SJCRH30 (cell line): ENCODE data around the gene MRPL55. TPM values are rescaled to one million over a fixed set of nuclear protein-coding genes. Genes with fewer than 3 reads are reported as not detected.
A peak's percentile ranks its signal among the peaks of the same experiment; 100 is the strongest.

Source experiments
- DNase-seq, 2 experiments: peaks; one replicate each; pipeline ENCODE4 v3.0.0-alpha.2; 2015 to 2020
- H3K27ac ChIP-seq: fragments of 250-450 bp; sonication (Bioruptor Pico); 2 replicates; pipeline ENCODE4 v1.5.1; 2020; ENCODE audit warnings: mild to moderate bottlenecking, moderate library complexity
- H3K27me3 ChIP-seq: fragments of 250-450 bp; sonication (Bioruptor Pico); 2 replicates; pipeline ENCODE4 v1.5.1; 2020; ENCODE audit warnings: mild to moderate bottlenecking, moderate library complexity
- H3K36me3 ChIP-seq: fragments of 250-450 bp; sonication (Bioruptor Pico); 2 replicates; pipeline ENCODE4 v1.5.1; 2020; ENCODE audit warnings: mild to moderate bottlenecking, moderate library complexity
- H3K4me1 ChIP-seq: fragments of 250-450 bp; sonication (Bioruptor Pico); 2 replicates; pipeline ENCODE4 v1.5.1; 2020; ENCODE audit warnings: mild to moderate bottlenecking, moderate library complexity
- H3K4me3 ChIP-seq: fragments of 250-450 bp; sonication (Bioruptor Pico); 2 replicates; pipeline ENCODE4 v1.5.1; 2020; ENCODE audit warnings: mild to moderate bottlenecking, moderate library complexity
- H3K9me3 ChIP-seq: fragments of 250-450 bp; sonication (Bioruptor Pico); replicated peaks from 2 replicates; pipeline ENCODE4 v1.5.1; 2020; ENCODE audit warnings: mild to moderate bottlenecking, moderate library complexity
- total RNA-seq: library from RNA; depleted of rRNA; stranded (reverse); fragments of >200 nt; shearing (Covaris generic); gene quantifications from 2 replicates; pipeline ENCODE4 v1.2.3, GENCODE V29; 2014

Gene MRPL55
- total RNA-seq, 1 experiment from 2014 or later: 48.5 TPM

GRCh38 chr1:228082918-228083870 is 25.9 kb downstream of the MRPL55 start:
- peaks cover 17% of the 10 kb centered on the region; the same call in 1 of the 2 replicates for H3K4me1 ChIP-seq
- H3K4me3 ChIP-seq: peak overlapping the region; percentile 80
- H3K27me3 ChIP-seq: no peaks in the 10 kb centered on the region
- peaks cover 28% of the 10 kb centered on the region for H3K36me3 ChIP-seq
- no peaks in the 10 kb centered on the region for H3K9me3 ChIP-seq
- H3K27ac ChIP-seq: peak overlapping the region; percentile 83
- peak; percentile 42 to 46 for DNase-seq

GRCh38 chr1:228082214-228082917 is 26.7 kb downstream of the MRPL55 start, which contains the start of gene ARF1:
TSS of gene ARF1 (plus strand) at chr1:228082708. CDS start at chr1:228097115, 14,407 bp downstream.
- Histone ChIP-seq H3K4me1 (peaks cover 17% of the 10 kb centered on the region; the same call in 1 of the 2 replicates), H3K27ac (peak within 1 kb of the TSS; percentile 83), H3K36me3 (peaks cover 21% of the 10 kb centered on the region), H3K27me3 (no peaks in the 10 kb centered on the region), H3K9me3 (no peaks in the 10 kb centered on the region), H3K4me3 (peak within 1 kb of the TSS; percentile 80)
- DNase-seq: peak; percentile 92 to 96

- peaks cover 17% of the 10 kb centered on the region for H3K36me3 ChIP-seq
- peak; percentile 42 to 47 for DNase-seq
- peak overlapping the region; percentile 80 for H3K4me3 ChIP-seq
- peak overlapping the region; percentile 83 for H3K27ac ChIP-seq
- no peaks in the 10 kb centered on the region for H3K9me3 ChIP-seq
- H3K27me3 ChIP-seq: no peaks in the 10 kb centered on the region
- H3K4me1 ChIP-seq: peaks cover 17% of the 10 kb centered on the region; the same call in 1 of the 2 replicates
Measured at GRCh38 chr1:228081578-228082213, 27.4 kb downstream of the MRPL55 start.

GRCh38 chr1:228081144-228081543 is 28.0 kb downstream of the MRPL55 start:
- Histone ChIP-seq H3K4me1 (peaks cover 17% of the 10 kb centered on the region; the same call in 1 of the 2 replicates), H3K27ac (no peak overlapping the region)

GRCh38 chr1:228079601-228080263 is 29.4 kb downstream of the MRPL55 start:
- Histone ChIP-seq H3K4me3 (no peak overlapping the region), H3K4me1 (peaks cover 4% of the 10 kb centered on the region; the same call in 1 of the 2 replicates), H3K9me3 (no peaks in the 10 kb centered on the region), H3K27me3 (no peaks in the 10 kb centered on the region), H3K27ac (no peak overlapping the region), H3K36me3 (peaks cover 7% of the 10 kb centered on the region; the same call in 1 of the 2 replicates)
- DNase-seq: no peak

More at GRCh38 chr1:228081144-228081543, 28.0 kb downstream of the MRPL55 start:
- H3K4me3 ChIP-seq: no peak overlapping the region
- DNase-seq: no peak
- peaks cover 17% of the 10 kb centered on the region for H3K36me3 ChIP-seq
- no peaks in the 10 kb centered on the region for H3K9me3 ChIP-seq
- no peaks in the 10 kb centered on the region for H3K27me3 ChIP-seq

GRCh38 chr1:228079013-228079412 is 30.1 kb downstream of the MRPL55 start:
- no peak for DNase-seq
- Histone ChIP-seq H3K27ac (no peak overlapping the region), H3K9me3 (no peaks in the 10 kb centered on the region), H3K27me3 (no peaks in the 10 kb centered on the region), H3K4me1 (peaks cover 2% of the 10 kb centered on the region; the same call in 1 of the 2 replicates), H3K4me3 (no peak overlapping the region), H3K36me3 (no peaks in the 10 kb centered on the region)

- no peak overlapping the region for H3K4me3 ChIP-seq
- DNase-seq: no peak
Measured at GRCh38 chr1:228077565-228078330, 31.4 kb downstream of the MRPL55 start.

GRCh38 chr1:228076796-228077430 is 32.2 kb downstream of the MRPL55 start:
- Histone ChIP-seq H3K4me1 (peaks cover 13% of the 10 kb centered on the region), H3K27me3 (no peaks in the 10 kb centered on the region), H3K27ac (no peak overlapping the region), H3K4me3 (no peak overlapping the region), H3K36me3 (no peaks in the 10 kb centered on the region), H3K9me3 (no peaks in the 10 kb centered on the region)
- DNase-seq: no peak

More at GRCh38 chr1:228077565-228078330, 31.4 kb downstream of the MRPL55 start:
- Histone ChIP-seq H3K4me1 (peaks cover 13% of the 10 kb centered on the region), H3K27ac (no peak overlapping the region), H3K36me3 (no peaks in the 10 kb centered on the region), H3K9me3 (no peaks in the 10 kb centered on the region), H3K27me3 (no peaks in the 10 kb centered on the region)

- Histone ChIP-seq H3K36me3 (no peaks in the 10 kb centered on the region), H3K9me3 (no peaks in the 10 kb centered on the region), H3K27ac (no peak overlapping the region), H3K4me1 (peaks cover 13% of the 10 kb centered on the region), H3K27me3 (no peaks in the 10 kb centered on the region), H3K4me3 (no peak overlapping the region)
- no peak for DNase-seq
Measured at GRCh38 chr1:228075801-228076271, 33.3 kb downstream of the MRPL55 start.

- Histone ChIP-seq H3K27me3 (no peaks in the 10 kb centered on the region), H3K4me3 (no peak overlapping the region), H3K27ac (no peak overlapping the region), H3K36me3 (no peaks in the 10 kb centered on the region), H3K4me1 (peaks cover 13% of the 10 kb centered on the region), H3K9me3 (no peaks in the 10 kb centered on the region)
- DNase-seq: no peak
Measured at GRCh38 chr1:228074954-228075730, 34.0 kb downstream of the MRPL55 start.

- H3K36me3 ChIP-seq: no peaks in the 10 kb centered on the region
- H3K9me3 ChIP-seq: no peaks in the 10 kb centered on the region
- peak; percentile 80 to 82 for DNase-seq
- no peak overlapping the region for H3K4me3 ChIP-seq
- H3K27me3 ChIP-seq: no peaks in the 10 kb centered on the region
- peaks cover 13% of the 10 kb centered on the region for H3K4me1 ChIP-seq
- H3K27ac ChIP-seq: peak overlapping the region; percentile 26; the same call in 1 of the 2 replicates
Measured at GRCh38 chr1:228073857-228074545, 35.1 kb downstream of the MRPL55 start.
